GM12865 (cell line): ENCODE results near the gene SKOR1.

ENCODE experiments used
- DNase-seq: peaks from one replicate; pipeline ENCODE4 v3.0.0; 2010; ENCODE audit warnings: low read depth
- H3K4me3 ChIP-seq: 2 replicates; pipeline ENCODE4 v1.5.1; 2011; ENCODE audit warnings: mild to moderate bottlenecking, low read depth, low read length, control low read depth
- TF ChIP-seq, protein P1 (sequence below): IDR thresholded peaks from 2 replicates; pipeline ENCODE4 v1.5.1; 2011; ENCODE audit warnings: low read length, control low read depth, low read depth, inconsistent platforms; ENCODE audit not compliant: insufficient read depth; ENCODE audit errors: missing control alignments

SKOR1 gene, protein sequence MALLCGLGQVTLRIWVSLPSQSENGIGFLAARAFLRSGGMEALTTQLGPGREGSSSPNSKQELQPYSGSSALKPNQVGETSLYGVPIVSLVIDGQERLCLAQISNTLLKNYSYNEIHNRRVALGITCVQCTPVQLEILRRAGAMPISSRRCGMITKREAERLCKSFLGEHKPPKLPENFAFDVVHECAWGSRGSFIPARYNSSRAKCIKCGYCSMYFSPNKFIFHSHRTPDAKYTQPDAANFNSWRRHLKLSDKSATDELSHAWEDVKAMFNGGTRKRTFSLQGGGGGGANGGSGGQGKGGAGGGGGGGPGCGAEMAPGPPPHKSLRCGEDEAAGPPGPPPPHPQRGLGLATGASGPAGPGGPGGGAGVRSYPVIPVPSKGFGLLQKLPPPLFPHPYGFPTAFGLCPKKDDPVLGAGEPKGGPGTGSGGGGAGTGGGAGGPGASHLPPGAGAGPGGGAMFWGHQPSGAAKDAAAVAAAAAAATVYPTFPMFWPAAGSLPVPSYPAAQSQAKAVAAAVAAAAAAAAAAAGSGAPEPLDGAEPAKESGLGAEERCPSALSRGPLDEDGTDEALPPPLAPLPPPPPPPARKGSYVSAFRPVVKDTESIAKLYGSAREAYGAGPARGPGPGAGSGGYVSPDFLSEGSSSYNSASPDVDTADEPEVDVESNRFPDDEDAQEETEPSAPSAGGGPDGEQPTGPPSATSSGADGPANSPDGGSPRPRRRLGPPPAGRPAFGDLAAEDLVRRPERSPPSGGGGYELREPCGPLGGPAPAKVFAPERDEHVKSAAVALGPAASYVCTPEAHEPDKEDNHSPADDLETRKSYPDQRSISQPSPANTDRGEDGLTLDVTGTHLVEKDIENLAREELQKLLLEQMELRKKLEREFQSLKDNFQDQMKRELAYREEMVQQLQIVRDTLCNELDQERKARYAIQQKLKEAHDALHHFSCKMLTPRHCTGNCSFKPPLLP

GRCh38 chr15:67824976-67825880 lies at the start of gene SKOR1:
Gene SKOR1, plus strand, starts transcription at chr15:67825509. Its CDS starts 94 bp downstream, at chr15:67825603.
- no peak for DNase-seq
- TF ChIP-seq, protein P1, sequence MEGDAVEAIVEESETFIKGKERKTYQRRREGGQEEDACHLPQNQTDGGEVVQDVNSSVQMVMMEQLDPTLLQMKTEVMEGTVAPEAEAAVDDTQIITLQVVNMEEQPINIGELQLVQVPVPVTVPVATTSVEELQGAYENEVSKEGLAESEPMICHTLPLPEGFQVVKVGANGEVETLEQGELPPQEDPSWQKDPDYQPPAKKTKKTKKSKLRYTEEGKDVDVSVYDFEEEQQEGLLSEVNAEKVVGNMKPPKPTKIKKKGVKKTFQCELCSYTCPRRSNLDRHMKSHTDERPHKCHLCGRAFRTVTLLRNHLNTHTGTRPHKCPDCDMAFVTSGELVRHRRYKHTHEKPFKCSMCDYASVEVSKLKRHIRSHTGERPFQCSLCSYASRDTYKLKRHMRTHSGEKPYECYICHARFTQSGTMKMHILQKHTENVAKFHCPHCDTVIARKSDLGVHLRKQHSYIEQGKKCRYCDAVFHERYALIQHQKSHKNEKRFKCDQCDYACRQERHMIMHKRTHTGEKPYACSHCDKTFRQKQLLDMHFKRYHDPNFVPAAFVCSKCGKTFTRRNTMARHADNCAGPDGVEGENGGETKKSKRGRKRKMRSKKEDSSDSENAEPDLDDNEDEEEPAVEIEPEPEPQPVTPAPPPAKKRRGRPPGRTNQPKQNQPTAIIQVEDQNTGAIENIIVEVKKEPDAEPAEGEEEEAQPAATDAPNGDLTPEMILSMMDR, result no peak
- no peak within 1 kb of the TSS for H3K4me3 ChIP-seq

DNA sequence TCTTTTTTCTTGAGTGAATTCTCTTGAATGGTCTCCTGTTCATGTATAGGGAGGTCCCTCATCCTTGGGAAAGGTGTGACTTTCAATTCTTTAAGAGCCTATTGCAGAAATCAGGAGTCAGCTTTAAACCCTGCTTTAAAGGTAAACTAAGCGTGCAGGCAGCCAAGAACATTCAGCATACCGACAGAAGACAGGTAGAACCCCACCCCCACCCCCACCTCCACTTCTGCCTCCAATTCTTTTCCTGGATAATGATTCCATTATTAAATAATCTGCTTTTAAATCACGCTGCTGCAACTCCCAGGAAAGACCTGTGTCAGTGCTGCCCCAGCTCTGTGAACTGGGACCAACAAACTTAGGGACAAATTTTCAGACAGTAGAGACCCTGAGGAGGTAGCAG lies 49.3 kb upstream of the SKOR1 start:
- H3K4me3 ChIP-seq, result no peak overlapping the region
- TF ChIP-seq, protein P1, result no peak
- DNase-seq, result no peak

DNA sequence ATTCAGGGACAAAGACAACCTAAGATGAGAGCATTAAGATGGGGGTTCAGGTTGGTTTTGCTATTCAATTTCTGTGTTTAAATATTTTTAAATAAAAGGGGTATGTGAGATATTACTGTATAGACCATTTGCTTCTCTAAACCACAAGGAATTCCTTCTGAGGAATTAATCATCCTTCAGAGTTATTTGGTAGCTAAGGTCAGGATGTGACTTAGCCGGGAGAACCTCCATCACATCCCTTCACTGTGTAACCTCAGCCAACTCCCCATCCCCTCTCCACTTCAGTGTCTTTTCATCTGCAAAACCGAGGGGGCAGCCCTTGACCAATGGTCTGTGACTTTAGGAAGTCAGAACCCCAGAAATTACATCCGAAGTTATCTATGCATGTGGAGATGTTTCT lies 48.7 kb upstream of the SKOR1 start:
- no peak overlapping the region for H3K4me3 ChIP-seq
- TF ChIP-seq, protein P1, result no peak
- no peak for DNase-seq

GRCh38 chr15:67777071-67777470 lies 48.2 kb upstream of the SKOR1 start:
- DNase-seq, result no peak
- H3K4me3 ChIP-seq, result no peak overlapping the region
- TF ChIP-seq, protein P1, result no peak

- no peak overlapping the region for H3K4me3 ChIP-seq
- TF ChIP-seq, protein P1, result no peak
- no peak for DNase-seq
Observed at GRCh38 chr15:67777773-67778172, 47.5 kb upstream of the SKOR1 start.

DNA sequence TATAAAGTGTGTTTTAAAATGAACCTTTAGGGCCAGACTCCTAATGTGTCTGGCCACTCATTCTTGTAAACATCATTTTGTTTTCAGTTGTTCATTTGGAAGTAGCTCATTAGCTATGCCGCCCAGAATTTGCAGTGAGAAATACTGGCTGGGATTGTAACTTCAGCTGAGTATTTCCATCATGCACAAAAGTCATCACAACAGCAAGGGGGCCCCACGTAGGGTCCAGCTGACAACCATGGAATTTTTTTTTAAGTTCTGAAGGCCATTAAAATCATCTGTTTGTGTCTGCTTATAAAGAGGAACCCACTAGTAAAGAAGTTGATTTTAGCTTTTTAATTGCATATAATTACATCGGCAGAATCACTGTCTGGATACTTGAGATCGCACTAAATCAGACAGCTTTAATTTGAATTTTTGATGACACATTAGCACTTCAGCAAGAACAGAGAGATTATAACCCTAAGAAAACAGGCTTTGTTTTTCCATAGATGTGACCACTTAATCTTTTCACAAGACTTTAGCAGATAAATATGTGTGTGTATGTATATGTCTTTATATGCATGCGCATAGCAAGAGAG lies 46.3 kb upstream of the SKOR1 start:
- DNase-seq, result no peak
- TF ChIP-seq, protein P1, result no peak
- no peak overlapping the region for H3K4me3 ChIP-seq
